GM19328 (cell line): ENCODE measurements around the gene PPP2R2D.

ENCODE experiments used
- ATAC-seq: cut with Tn5 transposase; IDR thresholded peaks from one replicate; pipeline ENCODE4 v1.9.1; 2021; ENCODE audit warnings: mild to moderate bottlenecking, moderate library complexity; ENCODE audit not compliant: unreplicated experiment

The PPP2R2D gene

GRCh38 chr10:131886237-131886636, 14.6 kb upstream of the PPP2R2D start:
- no peak for ATAC-seq

- ATAC-seq = no peak
These were observed 12.6 kb upstream of the PPP2R2D start for GRCh38 chr10:131888186-131888604.

GRCh38 chr10:131889755-131890154, 11.1 kb upstream of the PPP2R2D start:
- ATAC-seq = no peak

GRCh38 chr10:131890276-131891195, 10.3 kb upstream of the PPP2R2D start:
- no peak for ATAC-seq

- ATAC-seq = no peak
These were observed 9.4 kb upstream of the PPP2R2D start for GRCh38 chr10:131891196-131891928.

GRCh38 chr10:131891929-131892805, 8.6 kb upstream of the PPP2R2D start:
- no peak for ATAC-seq

- ATAC-seq = no peak
These were observed 7.8 kb upstream of the PPP2R2D start for GRCh38 chr10:131892806-131893675.

- ATAC-seq = no peak
These were observed 5.7 kb upstream of the PPP2R2D start for GRCh38 chr10:131895116-131895515.

GRCh38 chr10:131896403-131896802, 4.4 kb upstream of the PPP2R2D start:
- no peak for ATAC-seq

GRCh38 chr10:131897297-131897899, 3.4 kb upstream of the PPP2R2D start:
- ATAC-seq = no peak

GRCh38 chr10:131898061-131898460, 2.7 kb upstream of the PPP2R2D start:
- no peak for ATAC-seq

GRCh38 chr10:131898713-131899112, 2.1 kb upstream of the PPP2R2D start:
- no peak for ATAC-seq

GRCh38 chr10:131899116-131899690, 1.6 kb upstream of the PPP2R2D start:
- ATAC-seq = no peak

- ATAC-seq = no peak
These were observed 986 bp upstream of the PPP2R2D start for GRCh38 chr10:131899695-131900349.

- ATAC-seq = peak; percentile 21
These were observed 497 bp downstream of the PPP2R2D start for GRCh38 chr10:131901181-131901829.

GRCh38 chr10:131902211-131902610, 1.4 kb downstream of the PPP2R2D start:
- no peak for ATAC-seq

GRCh38 chr10:131902691-131903090, 1.9 kb downstream of the PPP2R2D start:
- no peak for ATAC-seq

GRCh38 chr10:131905267-131905571, 4.4 kb downstream of the PPP2R2D start:
- ATAC-seq = no peak
